Activated B cell treated with CpG ODN at 0.5 μM for 24 hours (primary cell): ENCODE measurements around the gene CEP70. TPM values are rescaled to one million over a fixed set of nuclear protein-coding genes. Genes with fewer than 3 reads are reported as not detected.
"Not testable (repeated sequence)": the region's sequence is repeated elsewhere in the genome, so short reads cannot be mapped to it uniquely, and the experiment has no call there.

ENCODE experiments used
- ATAC-seq: fragments of 200-7000 bp; cut with Tn5 transposase; one replicate; pipeline ENCODE4 v1.10.0; 2021; ENCODE audit warnings: low read depth, mild to moderate bottlenecking, moderate library complexity
- CTCF ChIA-PET: fragments of 350-600 bp; sonication (Branson Sonifier 250); formaldehyde crosslinking; loops from one replicate; lab custom pipeline; 2021; ENCODE audit warnings: antibody characterized with exemption; lab: Charles Lee
- POLR2A ChIA-PET: fragments of 350-600 bp; sonication (Branson Sonifier 250); formaldehyde crosslinking; loops from one replicate; lab custom pipeline; 2021; ENCODE audit warnings: antibody characterized with exemption; lab: Charles Lee
- DNase-seq: peaks from one replicate; pipeline ENCODE4 v3.0.0; 2022
- H3K27ac Mint-ChIP-seq: one replicate; pipeline ENCODE4 v1.8.0; 2020; ENCODE audit warnings: mixed read lengths
- H3K27me3 Mint-ChIP-seq: one replicate; pipeline ENCODE4 v1.8.0; 2021; ENCODE audit warnings: mixed read lengths
- H3K36me3 Mint-ChIP-seq: one replicate; pipeline ENCODE4 v1.8.0; 2021; ENCODE audit warnings: low read depth, mixed read lengths
- H3K4me1 Mint-ChIP-seq: one replicate; pipeline ENCODE4 v1.8.0; 2021; ENCODE audit warnings: mixed read lengths
- H3K4me3 Mint-ChIP-seq: one replicate; pipeline ENCODE4 v1.8.0; 2020; ENCODE audit warnings: mild to moderate bottlenecking, mixed read lengths
- H3K9me3 Mint-ChIP-seq: one replicate; pipeline ENCODE4 v1.8.0; 2020; ENCODE audit warnings: mixed read lengths
- CTCF ChIP-seq: fragments of 200-600 bp; IDR thresholded peaks from one replicate; pipeline ENCODE4 v1.8.0; 2022; ENCODE audit warnings: antibody characterized with exemption, mild to moderate bottlenecking
- intact Hi-C: fragments of 100-400 bp; cut with micrococcal nuclease; formaldehyde crosslinking; loops from one replicate; pipeline ENCODE4 v1.15.1; 2024
- total RNA-seq: library from RNA; stranded (reverse); gene quantifications from 2 replicates; pipeline ENCODE4 v1.2.3, GENCODE V29; 2022

CEP70 gene
- total RNA-seq, 1 donor from 2014 or later = 11.0 TPM

DNA sequence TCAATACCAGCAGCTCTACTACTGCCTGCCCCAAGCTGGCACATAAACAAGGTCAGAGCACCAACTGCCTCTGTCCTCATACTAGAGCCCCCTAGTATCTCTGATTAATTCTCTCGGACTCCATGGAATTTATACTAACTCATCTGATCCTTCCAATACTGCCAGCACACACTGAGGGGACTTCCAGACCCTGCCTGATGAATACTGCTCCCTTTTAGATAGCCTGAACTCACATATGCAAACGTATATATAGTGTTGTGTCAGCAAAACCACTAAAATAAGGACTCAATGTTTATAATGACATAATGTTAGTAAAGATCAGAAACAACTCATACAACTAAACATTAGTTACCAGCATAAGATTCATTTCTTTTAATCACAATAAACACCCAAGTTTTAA is 25.0 kb downstream of the CEP70 start:
- ChIA-PET CTCF (no interaction called here), POLR2A (interaction anchor here (0.6 kb wide), 1 partner anchor 42 kb away, joined by 3 read pairs; no protein-coding TSS in a partner anchor)
- intact Hi-C loops = no loop called here
- Mint-ChIP-seq H3K36me3 (peaks cover 12% of the 10 kb centered on the region), H3K27ac (no peak overlapping the region), H3K27me3 (no peaks in the 10 kb centered on the region), H3K4me3 (no peak overlapping the region), H3K4me1 (no peaks in the 10 kb centered on the region), H3K9me3 (peaks cover 4% of the 10 kb centered on the region)
- no peak for TF ChIP-seq CTCF
- DNase-seq = no peak
- ATAC-seq = no peak

- no peak overlapping the region for H3K27ac Mint-ChIP-seq
- CTCF ChIA-PET = interaction anchor here (1.4 kb wide), 1 partner anchor 348 kb away, joined by 6 read pairs; no protein-coding TSS in a partner anchor
- H3K4me3 Mint-ChIP-seq = no peak overlapping the region
- H3K27me3 Mint-ChIP-seq = no peaks in the 10 kb centered on the region
- H3K4me1 Mint-ChIP-seq = no peaks in the 10 kb centered on the region
- no peak for TF ChIP-seq CTCF
- POLR2A ChIA-PET = no interaction called here
- no peak for DNase-seq
- H3K36me3 Mint-ChIP-seq = peaks cover 6% of the 10 kb centered on the region
- H3K9me3 Mint-ChIP-seq = no peaks in the 10 kb centered on the region
- intact Hi-C loops = no loop called here
- no peak for ATAC-seq
Observed at GRCh38 chr3:138567403-138567802, 26.7 kb downstream of the CEP70 start.

- CTCF ChIA-PET = interaction anchor here (1.4 kb wide), 1 partner anchor 349 kb away, joined by 3 read pairs; no protein-coding TSS in a partner anchor
- H3K9me3 Mint-ChIP-seq, ATAC-seq, H3K4me1 Mint-ChIP-seq, DNase-seq, POLR2A ChIA-PET, H3K27me3 Mint-ChIP-seq, H3K36me3 Mint-ChIP-seq, H3K27ac Mint-ChIP-seq, H3K4me3 Mint-ChIP-seq, intact Hi-C loops: not testable (repeated sequence)
Observed at GRCh38 chr3:138566293-138566692, 27.8 kb downstream of the CEP70 start.

GRCh38 chr3:138562902-138563301 is 31.2 kb downstream of the CEP70 start:
- peaks cover 19% of the 10 kb centered on the region for H3K36me3 Mint-ChIP-seq
- ATAC-seq, intact Hi-C loops, H3K4me3 Mint-ChIP-seq, H3K27me3 Mint-ChIP-seq, POLR2A ChIA-PET, DNase-seq, H3K27ac Mint-ChIP-seq, H3K4me1 Mint-ChIP-seq, H3K9me3 Mint-ChIP-seq, CTCF ChIA-PET: not testable (repeated sequence)

- intact Hi-C loops = no loop called here
Observed at GRCh38 chr3:138560501-138560900, 33.6 kb downstream of the CEP70 start.

DNA sequence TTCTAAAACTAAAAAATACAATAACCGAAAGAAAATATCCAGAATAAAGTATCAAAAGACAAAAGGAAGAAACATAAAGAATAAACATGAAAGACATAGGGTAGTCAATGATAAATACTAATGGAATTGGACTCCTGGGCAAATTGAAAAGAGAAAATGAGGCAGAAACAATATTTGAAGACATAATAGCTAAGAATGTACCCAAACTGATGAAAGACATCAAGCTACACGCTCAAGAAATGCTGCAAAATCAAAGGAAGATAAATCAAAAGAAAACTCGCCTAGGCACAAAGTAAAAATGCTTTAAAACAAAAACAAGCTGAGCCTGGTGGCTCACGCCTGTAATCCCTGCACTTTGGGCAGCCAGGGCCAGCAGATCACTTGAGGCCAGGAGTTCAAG is 34.9 kb downstream of the CEP70 start:
- H3K27ac Mint-ChIP-seq = no peak overlapping the region
- H3K36me3 Mint-ChIP-seq = peaks cover 34% of the 10 kb centered on the region
- no peaks in the 10 kb centered on the region for H3K27me3 Mint-ChIP-seq
- DNase-seq (no peak), ATAC-seq (no peak)
- H3K4me1 Mint-ChIP-seq = no peaks in the 10 kb centered on the region
- no peak for TF ChIP-seq CTCF
- ChIA-PET POLR2A (no interaction called here), CTCF (no interaction called here)
- intact Hi-C loops = no loop called here
- H3K9me3 Mint-ChIP-seq = peaks cover 15% of the 10 kb centered on the region
- no peak overlapping the region for H3K4me3 Mint-ChIP-seq

More at GRCh38 chr3:138560501-138560900, 33.6 kb downstream of the CEP70 start:
- Mint-ChIP-seq H3K4me3 (no peak overlapping the region), H3K27ac (no peak overlapping the region), H3K36me3 (peaks cover 28% of the 10 kb centered on the region), H3K27me3 (no peaks in the 10 kb centered on the region), H3K4me1 (no peaks in the 10 kb centered on the region), H3K9me3 (peaks cover 13% of the 10 kb centered on the region)
- no peak for TF ChIP-seq CTCF
- ChIA-PET CTCF (no interaction called here), POLR2A (no interaction called here)
- no peak for DNase-seq
- ATAC-seq = no peak

DNA sequence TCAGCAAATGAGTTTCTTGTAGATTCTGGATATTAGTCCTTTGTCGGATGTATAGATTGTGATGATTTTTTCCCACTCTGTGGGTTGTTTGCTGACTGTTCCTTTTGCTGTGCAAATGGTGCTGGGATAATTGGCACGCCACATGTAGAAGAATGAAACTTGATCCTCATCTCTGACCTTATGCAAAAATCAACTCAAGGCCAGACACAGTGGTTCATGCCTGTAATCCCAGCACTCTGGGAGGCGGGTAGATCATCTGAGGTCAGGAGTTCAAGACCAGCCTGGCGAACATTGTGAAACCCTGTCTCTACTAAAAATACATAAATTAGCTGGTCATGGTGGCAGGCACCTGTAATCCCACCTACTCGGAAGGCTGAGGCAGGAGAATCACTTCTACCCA is 39.3 kb downstream of the CEP70 start:
- ATAC-seq, intact Hi-C loops, H3K27me3 Mint-ChIP-seq, CTCF ChIA-PET, H3K4me1 Mint-ChIP-seq, H3K27ac Mint-ChIP-seq, POLR2A ChIA-PET, DNase-seq, H3K4me3 Mint-ChIP-seq: not testable (repeated sequence)
- H3K9me3 Mint-ChIP-seq = peaks cover 26% of the 10 kb centered on the region
- peaks cover 47% of the 10 kb centered on the region for H3K36me3 Mint-ChIP-seq

GRCh38 chr3:138550958-138551357 is 43.1 kb downstream of the CEP70 start:
- H3K4me3 Mint-ChIP-seq, ATAC-seq, H3K27ac Mint-ChIP-seq, H3K4me1 Mint-ChIP-seq, POLR2A ChIA-PET, H3K27me3 Mint-ChIP-seq, intact Hi-C loops, DNase-seq, CTCF ChIA-PET: not testable (repeated sequence)
- peaks cover 60% of the 10 kb centered on the region for H3K36me3 Mint-ChIP-seq
- peaks cover 24% of the 10 kb centered on the region for H3K9me3 Mint-ChIP-seq
